ENCODE measurements around the gene GFRAL.

- TF ChIP-seq CTCF (IDR thresholded peaks at IDR 0.05) (no peak), POLR2A (IDR thresholded peaks at IDR 0.05) (no peak)
Measured at GRCh38 chr6:55443238-55444134, 116.2 kb downstream of the GFRAL start.

All from esophagus squamous epithelium (tissue), 4 donors.